ENCODE measurements around the gene UFD1. TPM values are rescaled to one million over a fixed set of nuclear protein-coding genes. Genes with fewer than 3 reads are reported as not detected.

Gene UFD1
- total RNA-seq, 1 donor: 44.9 TPM

GRCh38 chr22:19509191-19509590 is 30.2 kb upstream of the UFD1 start:
- no peak overlapping the region for H3K4me3 ChIP-seq (ENCODE audit: low read depth, low read length)
- no peak for TF ChIP-seq CTCF (IDR thresholded peaks at IDR 0.05; ENCODE audit: insufficient read depth, low read depth, low read length)
- DNase-seq (ENCODE audit: low read depth): no peak

DNA sequence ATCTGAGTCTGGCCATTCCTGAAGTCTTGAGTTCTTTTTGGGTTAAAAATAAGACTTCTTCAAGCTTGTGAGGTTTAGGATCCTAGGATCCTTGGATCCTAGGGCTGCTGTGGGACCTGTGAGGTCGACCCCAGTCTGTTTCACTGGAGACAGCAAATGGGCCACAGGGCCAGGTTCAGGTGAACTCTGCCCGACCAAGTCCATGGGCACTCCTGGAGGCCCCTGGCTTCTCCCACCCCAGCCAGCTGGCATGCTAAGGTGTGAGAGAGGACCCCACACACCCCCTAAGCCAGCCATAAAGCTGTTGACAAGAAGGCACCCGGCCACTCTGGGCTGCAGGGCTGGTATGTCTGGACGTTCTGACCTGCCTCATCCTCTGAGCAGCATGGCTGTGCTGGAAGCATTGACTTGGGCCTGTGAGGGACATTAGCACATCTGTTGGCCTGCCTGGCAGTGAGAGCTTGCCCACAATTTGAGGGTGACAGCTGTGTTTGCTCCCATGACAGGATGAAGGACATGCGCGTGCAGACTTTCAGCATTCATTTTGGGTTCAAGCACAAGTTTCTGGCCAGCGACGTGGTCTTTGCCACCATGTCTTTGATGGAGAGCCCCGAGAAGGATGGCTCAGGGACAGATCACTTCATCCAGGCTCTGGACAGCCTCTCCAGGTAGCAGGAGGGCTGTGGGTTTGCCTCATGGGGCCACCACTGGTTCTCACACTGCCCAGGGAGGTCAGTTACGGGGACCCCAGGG is 29.2 kb upstream of the UFD1 start:
- DNase-seq (ENCODE audit: low read depth): no peak
- no peak overlapping the region for H3K4me3 ChIP-seq (ENCODE audit: low read depth, low read length)
- TF ChIP-seq CTCF (IDR thresholded peaks at IDR 0.05; ENCODE audit: insufficient read depth, low read depth, low read length): no peak

DNA sequence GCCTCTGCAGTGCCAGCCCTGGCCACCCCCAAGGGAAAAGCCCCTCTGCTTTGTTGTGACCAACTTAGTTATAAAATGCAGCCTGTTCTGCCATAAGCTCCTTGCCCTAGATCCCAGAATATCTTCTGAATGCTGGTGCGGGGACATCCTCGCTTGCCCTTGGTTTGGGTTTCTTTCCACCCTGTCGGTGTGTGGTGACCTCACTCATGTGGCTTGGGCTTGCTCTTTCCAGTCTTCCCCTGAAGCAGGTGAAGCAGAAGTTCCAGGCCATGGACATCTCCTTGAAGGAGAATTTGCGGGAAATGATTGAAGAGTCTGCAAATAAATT is 28.5 kb upstream of the UFD1 start:
- H3K4me3 ChIP-seq (ENCODE audit: low read depth, low read length): no peak overlapping the region
- TF ChIP-seq CTCF (IDR thresholded peaks at IDR 0.05; ENCODE audit: insufficient read depth, low read depth, low read length): no peak
- no peak for DNase-seq (ENCODE audit: low read depth)

DNA sequence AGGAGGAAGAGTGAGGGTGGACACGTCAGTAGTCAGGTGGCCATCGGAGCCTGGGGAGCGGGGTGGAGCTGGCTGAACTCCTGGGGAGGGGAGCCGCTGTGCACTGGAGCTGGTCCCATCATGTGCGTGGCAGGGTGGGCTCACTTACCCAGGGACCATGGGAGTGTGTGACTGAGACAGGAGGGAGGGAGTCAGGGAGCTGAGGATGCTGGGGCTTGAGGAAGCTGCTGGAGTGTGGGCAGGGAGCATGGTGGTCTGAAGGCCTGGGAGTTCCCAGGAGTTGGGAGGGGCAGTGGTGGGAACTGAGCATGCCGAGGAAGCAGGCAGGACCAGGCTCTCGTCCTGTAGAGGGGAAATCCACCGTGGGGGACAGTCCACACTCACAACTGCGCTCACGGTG is 27.2 kb upstream of the UFD1 start:
- DNase-seq (ENCODE audit: low read depth): no peak
- TF ChIP-seq CTCF (IDR thresholded peaks at IDR 0.05; ENCODE audit: insufficient read depth, low read depth, low read length): no peak
- no peak overlapping the region for H3K4me3 ChIP-seq (ENCODE audit: low read depth, low read length)

GRCh38 chr22:19505735-19506126 is 26.7 kb upstream of the UFD1 start:
- H3K4me3 ChIP-seq (ENCODE audit: low read depth, low read length): no peak overlapping the region
- DNase-seq (ENCODE audit: low read depth): no peak
- TF ChIP-seq CTCF (IDR thresholded peaks at IDR 0.05; ENCODE audit: insufficient read depth, low read depth, low read length): no peak

- no peak for TF ChIP-seq CTCF (IDR thresholded peaks at IDR 0.05; ENCODE audit: insufficient read depth, low read depth, low read length)
- H3K4me3 ChIP-seq (ENCODE audit: low read depth, low read length): no peak overlapping the region
- DNase-seq (ENCODE audit: low read depth): no peak
Measured at GRCh38 chr22:19504900-19505734, 26.1 kb upstream of the UFD1 start.
